ENCODE data around the gene ALPK3. TPM values are rescaled to one million over a fixed set of nuclear protein-coding genes. Genes with fewer than 3 reads are reported as not detected.

The ALPK3 gene
- polyA plus RNA-seq, 1 donor (not counting 4 experiments of a cell fraction or from before 2014, with no cell fraction given): 0.07 TPM

DNA sequence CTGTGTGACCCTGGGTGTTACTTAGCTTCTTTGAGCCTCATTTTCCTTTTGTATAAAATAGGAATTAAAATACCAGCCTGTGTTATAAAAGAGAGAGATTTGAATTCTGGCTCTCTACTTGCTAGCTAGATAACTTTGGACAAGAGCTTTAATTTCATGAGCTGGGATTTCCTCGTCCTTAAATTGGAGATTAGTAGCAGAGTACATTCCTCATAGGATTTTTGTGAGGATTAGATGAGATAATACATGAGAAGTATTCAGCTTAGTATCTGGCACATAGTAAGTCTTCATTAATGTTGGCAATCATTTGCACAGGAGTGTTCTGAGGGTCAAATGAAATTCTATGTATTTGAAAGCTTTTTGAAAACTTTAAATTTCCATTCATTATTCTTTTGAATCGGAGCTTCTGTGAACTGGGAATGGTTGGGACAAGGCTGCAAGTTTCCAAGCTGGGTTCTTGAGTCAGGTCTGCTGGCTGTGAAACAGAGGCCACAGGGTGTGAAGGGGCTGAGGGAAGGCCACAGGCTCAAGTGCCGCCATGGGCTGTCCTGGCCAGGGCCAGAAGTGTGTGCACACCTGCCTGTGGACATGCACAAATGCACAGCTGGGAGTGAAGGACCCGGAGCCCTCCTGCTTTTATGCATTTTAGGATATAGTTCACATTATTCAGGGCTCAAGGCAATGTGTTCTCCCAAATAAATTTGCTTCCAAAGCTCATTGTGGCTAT lies 17.2 kb downstream of the ALPK3 start:
- Histone ChIP-seq H3K4me2 (ENCODE audit: control insufficient read depth, extremely low read depth, insufficient read depth, low read depth, low read length) (no peak overlapping the region), H3K9me3 (ENCODE audit: control insufficient read depth, low read depth, low read length) (no peaks in the 10 kb centered on the region), H3K4me3 (ENCODE audit: control insufficient read depth in 2 of 3, extremely low read depth in 1 of 3, insufficient read depth in 2 of 3, low read depth in 1 of 3, low read length in 3 of 3) (no peak overlapping the region), H3K27me3 (ENCODE audit: control insufficient read depth, extremely low read depth, insufficient read depth, low read length) (peaks cover 15% of the 10 kb centered on the region), H3K4me1 (ENCODE audit: control insufficient read depth, extremely low read depth, insufficient read depth, low read length) (no peaks in the 10 kb centered on the region), H3K27ac (ENCODE audit: control insufficient read depth, insufficient read depth, low read length) (no peak overlapping the region), H3K9ac (ENCODE audit: control insufficient read depth, extremely low read depth, insufficient read depth, low read length) (no peak overlapping the region), H3K79me2 (ENCODE audit: control insufficient read depth, insufficient read depth, low read length) (no peaks in the 10 kb centered on the region), H4K20me1 (ENCODE audit: control insufficient read depth, extremely low read depth, insufficient read depth, low read length) (no peaks in the 10 kb centered on the region), H3K36me3 (ENCODE audit: control insufficient read depth in 2 of 2, extremely low read depth in 1 of 2, insufficient read depth in 2 of 2, low read length in 2 of 2) (no peaks in the 10 kb centered on the region), H3K9me1 (ENCODE audit: control insufficient read depth, extremely low read depth, insufficient read depth, low read length) (no peaks in the 10 kb centered on the region), H2AFZ (ENCODE audit: control insufficient read depth, low read length) (no peak overlapping the region)
- no peak for DNase-seq (ENCODE audit: low read depth, low spot score)
- TF ChIP-seq, protein P1, sequence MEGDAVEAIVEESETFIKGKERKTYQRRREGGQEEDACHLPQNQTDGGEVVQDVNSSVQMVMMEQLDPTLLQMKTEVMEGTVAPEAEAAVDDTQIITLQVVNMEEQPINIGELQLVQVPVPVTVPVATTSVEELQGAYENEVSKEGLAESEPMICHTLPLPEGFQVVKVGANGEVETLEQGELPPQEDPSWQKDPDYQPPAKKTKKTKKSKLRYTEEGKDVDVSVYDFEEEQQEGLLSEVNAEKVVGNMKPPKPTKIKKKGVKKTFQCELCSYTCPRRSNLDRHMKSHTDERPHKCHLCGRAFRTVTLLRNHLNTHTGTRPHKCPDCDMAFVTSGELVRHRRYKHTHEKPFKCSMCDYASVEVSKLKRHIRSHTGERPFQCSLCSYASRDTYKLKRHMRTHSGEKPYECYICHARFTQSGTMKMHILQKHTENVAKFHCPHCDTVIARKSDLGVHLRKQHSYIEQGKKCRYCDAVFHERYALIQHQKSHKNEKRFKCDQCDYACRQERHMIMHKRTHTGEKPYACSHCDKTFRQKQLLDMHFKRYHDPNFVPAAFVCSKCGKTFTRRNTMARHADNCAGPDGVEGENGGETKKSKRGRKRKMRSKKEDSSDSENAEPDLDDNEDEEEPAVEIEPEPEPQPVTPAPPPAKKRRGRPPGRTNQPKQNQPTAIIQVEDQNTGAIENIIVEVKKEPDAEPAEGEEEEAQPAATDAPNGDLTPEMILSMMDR (optimal IDR thresholded peaks at IDR 0.05 in 1 of 3, IDR thresholded peaks at IDR 0.05 in 1 of 3, conservative IDR thresholded peaks at IDR 0.05 in 1 of 3; ENCODE audit: extremely low read depth in 1 of 3, insufficient read depth in 2 of 3, low read length in 3 of 3): no peak
- no peak for TF ChIP-seq EZH2 (IDR thresholded peaks at IDR 0.05; ENCODE audit: low read length)
- dilution Hi-C loops (cut with MboI; ENCODE audit: extremely low pct_ligation_motif_present, low sequenced_read_pairs): no loop called here
- no peak for FAIRE-seq

DNA sequence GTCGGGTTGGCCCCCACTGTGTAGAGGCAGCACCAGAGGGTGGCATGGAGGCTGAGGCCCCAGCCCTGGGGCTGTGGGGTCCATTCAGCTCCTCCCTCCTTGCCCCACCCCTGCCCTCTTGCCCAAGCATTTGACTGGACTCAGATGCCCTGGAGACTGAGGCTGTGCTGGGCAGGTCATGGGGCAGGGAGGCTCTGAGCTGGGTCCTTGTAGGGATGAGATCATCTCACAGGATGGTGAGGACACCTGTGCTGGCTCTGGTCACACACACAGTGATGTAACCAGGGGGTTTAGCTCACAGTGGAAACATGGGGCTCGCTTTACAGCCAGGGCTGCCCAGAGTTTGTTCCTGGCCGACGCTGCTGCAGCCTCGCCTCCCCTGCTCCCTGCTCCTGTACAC lies 17.8 kb downstream of the ALPK3 start:
- H2AFZ ChIP-seq (ENCODE audit: control insufficient read depth, low read length): no peak overlapping the region
- H3K79me2 ChIP-seq (ENCODE audit: control insufficient read depth, insufficient read depth, low read length): no peaks in the 10 kb centered on the region
- DNase-seq (ENCODE audit: low read depth, low spot score) (no peak), FAIRE-seq (no peak)
- TF ChIP-seq EZH2 (IDR thresholded peaks at IDR 0.05; ENCODE audit: low read length): no peak
- TF ChIP-seq, protein P1 (optimal IDR thresholded peaks at IDR 0.05 in 1 of 3, IDR thresholded peaks at IDR 0.05 in 1 of 3, conservative IDR thresholded peaks at IDR 0.05 in 1 of 3; ENCODE audit: extremely low read depth in 1 of 3, insufficient read depth in 2 of 3, low read length in 3 of 3): no peak
- H3K9me3 ChIP-seq (ENCODE audit: control insufficient read depth, low read depth, low read length): no peaks in the 10 kb centered on the region
- no peak overlapping the region for H3K4me2 ChIP-seq (ENCODE audit: control insufficient read depth, extremely low read depth, insufficient read depth, low read depth, low read length)
- H3K27ac ChIP-seq (ENCODE audit: control insufficient read depth, insufficient read depth, low read length): no peak overlapping the region
- no peaks in the 10 kb centered on the region for H4K20me1 ChIP-seq (ENCODE audit: control insufficient read depth, extremely low read depth, insufficient read depth, low read length)
- H3K9ac ChIP-seq (ENCODE audit: control insufficient read depth, extremely low read depth, insufficient read depth, low read length): no peak overlapping the region
- H3K9me1 ChIP-seq (ENCODE audit: control insufficient read depth, extremely low read depth, insufficient read depth, low read length): no peaks in the 10 kb centered on the region
- H3K4me3 ChIP-seq (ENCODE audit: control insufficient read depth in 2 of 3, extremely low read depth in 1 of 3, insufficient read depth in 2 of 3, low read depth in 1 of 3, low read length in 3 of 3): no peak overlapping the region
- dilution Hi-C loops (cut with MboI; ENCODE audit: extremely low pct_ligation_motif_present, low sequenced_read_pairs): no loop called here
- H3K27me3 ChIP-seq (ENCODE audit: control insufficient read depth, extremely low read depth, insufficient read depth, low read length): peaks cover 15% of the 10 kb centered on the region
- H3K36me3 ChIP-seq (ENCODE audit: control insufficient read depth in 2 of 2, extremely low read depth in 1 of 2, insufficient read depth in 2 of 2, low read length in 2 of 2): no peaks in the 10 kb centered on the region
- H3K4me1 ChIP-seq (ENCODE audit: control insufficient read depth, extremely low read depth, insufficient read depth, low read length): no peaks in the 10 kb centered on the region
